ENCODE data around the gene NGDN.

NGDN gene

DNA sequence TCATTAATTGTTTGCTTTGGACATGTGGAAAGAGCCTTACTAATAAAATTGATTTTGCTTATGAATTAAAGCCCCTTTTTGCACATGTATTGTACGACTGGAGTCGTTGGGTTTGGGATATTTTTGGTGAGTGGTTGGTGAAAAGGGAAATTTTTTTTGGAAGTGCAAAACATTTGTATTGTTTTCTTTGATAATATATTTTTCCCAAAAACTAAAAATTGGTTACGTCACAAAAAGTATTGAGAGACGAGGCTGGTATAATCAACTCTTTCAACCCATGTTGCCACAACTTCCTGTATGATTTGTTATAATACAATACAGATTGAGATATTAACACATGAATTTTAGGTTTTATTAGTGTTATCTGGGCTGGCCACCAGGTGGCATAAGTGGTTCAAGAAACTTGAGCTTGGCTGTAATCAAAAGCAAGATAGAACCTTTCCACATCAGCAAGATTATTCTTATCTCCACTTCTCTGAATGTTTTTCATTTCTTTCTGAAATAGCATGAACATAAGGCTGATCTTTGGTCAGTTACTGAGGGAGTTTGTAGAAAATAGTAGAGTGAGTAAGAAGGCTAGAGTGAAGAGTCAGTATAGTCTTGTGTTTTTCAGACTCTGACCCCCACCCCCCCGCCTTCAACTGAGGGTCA, 8.7 kb downstream of the NGDN start:
- DNase-seq = peak; percentile 82

GRCh38 chr14:23481362-23481970, 12.0 kb downstream of the NGDN start:
- no peak for DNase-seq

DNA sequence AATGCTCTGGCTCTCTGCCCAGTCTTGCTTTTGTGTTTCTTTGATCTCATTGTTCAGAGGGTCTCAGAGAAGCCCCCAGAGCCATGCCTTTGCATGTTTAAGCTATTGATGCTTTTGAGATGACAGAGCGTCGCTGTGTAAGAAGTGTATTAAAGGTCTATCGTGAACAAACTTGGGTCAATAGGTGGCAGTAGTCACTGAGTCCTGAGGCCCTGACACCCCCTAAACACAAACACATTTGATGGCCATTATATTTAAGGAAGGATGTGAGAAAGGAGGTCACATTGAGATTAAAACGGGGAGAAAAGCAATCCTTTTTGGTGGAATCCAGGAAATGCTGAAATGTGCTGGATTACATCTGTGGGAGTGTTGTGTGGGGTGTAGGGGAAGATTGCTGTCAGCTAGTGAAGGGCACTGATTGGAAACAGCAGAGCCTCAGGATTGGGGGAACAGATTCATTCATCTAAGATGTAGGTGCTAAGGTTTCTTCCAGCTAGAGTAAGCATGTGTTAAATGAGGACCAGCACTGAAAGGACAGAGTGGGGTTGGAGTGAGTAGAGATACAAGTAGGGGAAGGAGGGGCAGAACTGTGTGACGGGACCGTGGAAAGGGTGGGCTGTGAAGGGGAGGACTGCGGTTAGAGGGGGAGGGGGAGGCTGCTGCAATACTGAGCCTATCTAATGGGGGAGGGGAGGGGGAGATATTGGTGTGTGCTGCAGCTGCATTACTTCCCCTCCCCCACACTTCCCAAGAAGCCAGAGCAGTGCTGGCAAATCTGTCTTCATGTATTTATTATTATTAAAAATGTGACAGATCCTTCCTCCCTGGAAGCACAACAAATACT, 12.7 kb downstream of the NGDN start:
- no peak for DNase-seq

GRCh38 chr14:23482823-23483148, 13.3 kb downstream of the NGDN start:
- no peak for DNase-seq

GRCh38 chr14:23483236-23483854, 13.8 kb downstream of the NGDN start:
- no peak for DNase-seq

GRCh38 chr14:23485326-23485725, 15.8 kb downstream of the NGDN start:
- DNase-seq = no peak

- no peak for DNase-seq
Observed at GRCh38 chr14:23486036-23486435, 16.5 kb downstream of the NGDN start.

DNA sequence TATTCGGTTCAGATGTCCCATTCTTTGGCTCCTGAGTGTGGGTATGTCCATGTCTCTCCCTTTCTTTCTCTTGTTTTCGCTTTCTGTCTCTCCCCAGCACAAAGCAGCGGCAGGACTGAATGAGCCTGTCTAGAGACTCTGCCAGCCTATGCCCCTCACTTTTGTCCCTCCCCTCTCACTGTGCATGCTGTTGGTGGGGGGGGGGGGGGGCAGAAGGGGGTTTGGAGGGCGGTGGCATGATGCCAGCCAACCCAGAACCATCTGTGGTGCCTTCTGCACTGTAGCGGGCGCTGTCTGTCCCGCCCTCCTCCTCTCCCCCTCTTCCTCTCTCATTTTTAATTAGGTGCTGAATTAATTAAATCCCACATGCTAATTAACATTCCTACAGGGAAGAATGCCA, 17.7 kb downstream of the NGDN start:
- DNase-seq = no peak

GRCh38 chr14:23492618-23493272, 23.2 kb downstream of the NGDN start:
- DNase-seq = no peak

GRCh38 chr14:23494223-23494622, 24.7 kb downstream of the NGDN start:
- peak; percentile 24 for DNase-seq

DNA sequence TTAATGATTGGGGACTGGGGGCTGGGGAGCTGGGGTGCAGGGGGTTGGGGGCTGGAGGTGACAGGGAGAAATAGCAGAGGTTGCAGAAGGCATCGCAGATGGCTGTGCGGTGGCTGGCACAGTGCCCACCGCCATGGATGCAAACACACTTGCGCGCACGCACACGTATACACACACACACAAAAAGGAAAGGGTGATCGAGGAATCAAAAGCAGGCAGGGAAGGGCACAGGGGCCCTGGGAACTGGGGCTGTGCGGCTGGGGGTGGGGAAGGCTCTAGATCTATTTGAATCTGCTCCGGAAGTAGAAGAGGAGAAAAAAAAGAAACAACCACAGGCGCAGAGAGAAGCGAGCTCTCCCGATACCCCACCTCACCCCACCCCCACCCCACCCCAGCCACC, 42.7 kb downstream of the NGDN start:
- no peak for DNase-seq

DNA sequence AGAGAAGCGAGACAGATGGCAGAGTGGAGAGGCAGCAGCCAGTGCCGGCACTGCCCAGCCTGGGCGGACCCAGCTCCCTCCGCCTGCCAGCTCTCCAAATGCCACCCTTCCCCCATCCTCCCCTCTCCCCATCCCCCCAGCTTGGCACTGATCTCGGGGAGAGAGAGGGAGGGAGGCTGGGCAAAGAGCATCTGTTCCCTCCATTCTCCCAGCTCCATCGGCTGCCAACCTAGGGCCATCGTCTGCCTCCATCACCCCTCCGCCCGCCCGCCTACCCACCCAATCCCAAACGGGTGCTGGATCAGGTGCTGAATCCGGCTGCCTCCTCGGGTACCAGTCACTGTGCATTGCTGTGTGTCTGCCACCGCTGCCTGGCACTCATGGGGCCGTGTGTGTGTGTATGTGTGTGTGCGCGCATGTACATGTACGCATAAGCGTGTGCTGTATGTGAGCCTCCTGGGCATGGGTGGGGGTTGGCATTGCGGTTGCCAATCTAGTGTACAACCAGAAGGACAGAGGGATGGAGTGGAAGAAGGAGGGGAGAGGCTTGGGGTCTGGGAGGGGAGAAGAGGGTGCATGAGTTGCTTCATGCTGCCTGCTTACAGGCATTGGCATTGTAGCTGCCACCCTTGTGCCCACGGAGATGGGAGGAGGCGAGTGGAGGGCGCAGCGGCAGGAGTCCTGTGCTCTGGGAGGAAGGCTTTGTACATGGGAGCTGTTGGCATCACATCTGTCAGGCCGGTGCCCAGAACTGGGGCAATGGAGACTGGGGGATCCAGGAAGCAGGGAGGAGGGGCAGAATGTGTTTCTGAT, 43.7 kb downstream of the NGDN start:
- DNase-seq = no peak

DNA sequence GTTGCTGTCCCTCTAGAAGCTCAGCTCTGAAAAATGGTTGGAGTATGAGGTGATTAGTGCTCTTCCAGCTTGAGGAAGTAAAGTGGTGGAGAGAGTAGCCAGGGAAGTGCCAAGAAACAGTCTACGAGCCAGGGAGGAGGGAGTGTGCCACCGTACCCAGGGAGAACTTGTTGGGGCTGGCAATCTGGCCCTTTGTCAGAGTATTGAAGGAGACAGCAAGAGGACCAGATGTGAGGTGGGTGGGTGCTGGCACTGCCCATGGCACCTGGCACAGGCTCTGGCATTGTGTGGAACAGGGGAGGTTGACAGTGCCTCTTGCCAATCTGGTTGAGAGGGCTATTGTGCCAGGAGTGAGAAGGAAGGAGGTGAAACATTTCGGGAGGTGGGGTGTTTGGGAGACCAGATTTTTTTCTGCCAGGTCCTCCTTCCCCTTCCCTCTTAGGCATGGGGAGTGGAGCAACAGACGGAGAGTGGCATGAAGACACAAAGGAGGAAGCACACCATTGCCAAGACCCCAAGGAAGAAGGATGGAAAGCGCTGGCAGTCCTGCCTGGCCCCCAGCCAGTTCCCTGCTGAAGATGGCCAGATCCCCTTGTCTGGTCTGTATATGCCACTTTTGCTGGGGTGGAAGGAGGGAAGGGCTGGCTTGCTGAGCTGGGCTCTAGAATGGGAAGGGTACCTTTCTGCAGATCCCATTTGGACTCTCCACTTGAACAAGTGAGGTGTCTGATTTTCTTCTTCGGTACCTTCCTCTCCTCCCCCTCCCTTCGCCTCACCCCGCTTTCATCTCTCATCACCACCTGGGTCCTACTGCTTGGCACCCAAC, 44.5 kb downstream of the NGDN start:
- no peak for DNase-seq

- no peak for DNase-seq
Observed at GRCh38 chr14:23514644-23514957, 45.1 kb downstream of the NGDN start.

DNA sequence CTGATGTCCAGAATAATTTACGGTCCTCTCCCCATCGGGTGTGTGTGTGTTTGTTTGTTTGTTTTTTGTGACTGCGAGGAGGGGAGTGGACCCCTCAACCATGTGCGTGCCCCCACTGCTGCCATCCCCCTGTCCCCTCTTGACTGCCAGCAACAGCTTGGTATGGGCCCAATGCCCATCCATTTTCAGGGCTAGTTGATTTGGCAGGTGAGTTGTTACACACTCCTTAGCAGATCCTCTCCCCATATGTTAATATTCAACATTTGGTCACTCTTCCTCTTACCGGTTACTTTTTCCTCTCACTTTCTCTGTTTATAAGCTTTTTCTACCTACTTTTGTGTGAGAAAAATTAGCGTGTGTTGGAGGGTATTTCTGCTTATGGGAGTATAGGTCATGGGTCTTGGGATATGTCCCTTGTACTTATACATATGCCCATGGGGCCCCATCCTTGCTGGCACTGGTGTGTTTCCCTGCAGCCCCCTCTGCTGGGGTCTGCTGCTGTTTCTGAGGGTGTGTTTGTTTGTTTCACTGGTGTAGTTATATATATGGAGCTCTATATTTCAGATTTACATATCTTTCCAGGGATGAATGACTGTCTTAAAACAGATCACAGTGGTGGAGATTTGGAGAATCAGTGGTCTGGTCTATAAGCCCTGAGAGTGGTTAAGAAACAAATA, 48.3 kb downstream of the NGDN start:
- no peak for DNase-seq

DNA sequence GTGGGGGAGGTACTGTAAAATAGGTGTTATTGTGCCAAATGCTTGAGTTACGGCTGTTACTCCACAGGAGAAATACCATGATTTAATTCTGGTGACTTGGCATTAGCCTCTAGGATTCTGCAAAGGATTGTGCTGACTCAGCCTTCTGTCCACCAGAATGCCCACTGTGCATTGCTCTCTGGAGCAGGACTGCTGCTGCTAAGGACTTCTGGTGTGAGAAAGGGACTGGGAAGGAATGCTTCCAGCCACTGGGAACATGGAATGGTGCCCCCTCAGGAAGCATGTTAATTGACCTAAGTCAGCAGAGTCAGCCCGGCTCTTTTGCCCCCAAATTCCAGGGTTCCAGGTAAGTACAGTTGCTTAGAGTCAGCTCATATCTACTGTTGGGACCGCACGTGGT, 49.2 kb downstream of the NGDN start:
- DNase-seq = no peak

DNA sequence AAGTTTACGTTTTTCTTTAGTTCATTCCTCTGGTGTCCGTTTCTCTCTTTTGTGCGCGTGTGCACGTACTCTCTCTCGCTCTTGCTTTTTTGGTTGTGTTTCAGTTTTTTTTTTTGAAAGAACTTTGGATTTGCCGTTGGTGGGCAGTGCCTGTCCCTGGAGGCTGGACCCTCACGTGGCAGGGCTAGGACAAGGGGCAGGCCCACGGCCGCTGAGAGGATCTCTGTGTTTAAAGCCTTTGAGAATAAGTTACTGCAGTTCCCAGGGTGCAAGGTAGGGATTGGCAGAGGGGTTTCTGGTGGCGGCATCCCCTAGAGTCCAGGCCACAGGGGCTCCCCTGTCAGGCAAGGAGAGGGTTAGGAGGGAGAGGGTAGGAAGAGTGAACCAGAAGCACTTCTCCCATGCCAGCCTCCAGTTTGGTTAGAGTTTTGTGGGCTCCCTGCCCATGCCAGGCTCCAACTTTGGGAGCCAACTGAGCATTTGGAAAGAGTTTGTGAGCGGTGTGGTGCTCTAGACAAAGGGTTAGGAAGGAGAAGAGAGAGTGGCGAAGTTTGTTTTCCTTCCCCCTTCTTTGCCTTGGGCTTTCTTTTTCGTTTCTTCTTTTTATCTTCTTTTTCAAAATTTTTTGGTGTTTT, 51.5 kb downstream of the NGDN start:
- no peak for DNase-seq

DNA sequence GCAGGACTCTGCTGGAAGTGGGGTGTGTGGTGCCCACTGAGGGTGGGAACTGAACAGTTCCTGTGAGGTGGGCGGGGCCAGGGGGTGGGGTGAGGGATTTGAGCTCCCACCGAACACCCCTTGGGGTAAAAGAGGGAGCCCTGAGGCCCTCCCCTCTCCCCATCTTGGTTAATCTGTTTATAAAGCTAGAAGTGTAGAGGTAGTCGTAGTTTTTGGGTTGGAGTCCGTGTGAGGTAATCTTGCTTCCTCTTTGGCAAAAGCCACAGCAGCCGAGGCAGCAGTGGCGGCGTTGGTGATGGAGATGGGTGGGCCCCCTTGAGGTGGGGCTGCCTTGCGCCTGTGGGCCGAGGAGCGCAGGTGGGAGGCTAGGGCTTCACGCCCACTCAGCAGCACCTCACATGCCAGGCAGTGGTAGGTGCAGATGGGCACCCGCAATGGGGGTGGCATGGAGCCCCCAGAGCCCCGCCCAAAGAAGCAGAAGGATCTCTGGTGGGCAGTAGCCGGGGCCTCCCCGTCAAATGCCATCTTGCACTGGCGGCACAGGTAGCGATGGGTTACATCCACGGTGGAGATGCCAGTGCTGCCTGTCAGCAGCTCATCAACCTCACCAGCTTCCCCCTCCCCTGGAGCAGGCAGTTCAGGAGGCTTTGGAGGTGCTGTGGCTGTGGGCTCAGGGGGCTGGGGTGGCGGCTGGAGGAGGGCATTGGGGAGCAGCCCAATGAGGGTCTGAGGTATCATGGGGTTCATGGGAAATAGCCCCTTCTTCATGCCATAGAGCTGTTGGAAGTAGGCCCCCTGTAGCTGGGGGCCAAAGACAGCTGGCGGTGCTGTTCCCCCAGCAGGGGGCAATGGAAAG, 52.5 kb downstream of the NGDN start:
- no peak for DNase-seq

DNA sequence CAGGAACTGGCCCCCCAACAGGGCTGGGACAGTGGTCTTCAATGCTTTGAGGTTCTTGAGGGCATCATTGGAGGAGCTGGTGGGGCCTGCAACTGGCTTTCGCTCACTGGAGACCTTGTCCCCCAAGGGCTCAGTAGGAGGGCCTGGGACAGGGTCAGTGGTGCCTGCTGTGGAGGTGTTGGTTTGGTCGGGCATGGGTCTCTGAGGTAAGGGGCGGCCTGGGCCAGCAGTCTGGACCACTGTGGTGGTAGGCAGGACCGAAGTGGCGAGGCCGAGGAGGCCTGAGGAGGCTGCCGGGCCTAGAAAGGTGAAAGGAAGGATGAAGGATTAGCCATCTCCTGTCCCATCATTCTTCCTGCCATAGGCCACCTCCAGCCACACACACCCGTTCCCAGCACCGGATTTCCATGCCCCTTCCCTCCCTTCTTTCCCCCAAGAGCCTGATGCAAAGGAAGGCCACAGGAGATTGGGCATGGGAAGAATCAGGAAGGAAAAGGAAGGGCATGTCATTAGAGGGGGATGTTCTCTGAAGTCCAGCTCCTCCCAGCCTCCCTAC, 53.2 kb downstream of the NGDN start:
- no peak for DNase-seq
